Endometrium (tissue), 2 donors: Measurements from ENCODE around the gene BDKRB2.
"Not testable (repeated sequence)": the region's sequence is repeated elsewhere in the genome, so short reads cannot be mapped to it uniquely, and the experiment has no call there.

Source experiments
- FAIRE-seq: peaks from 2 replicates; lab custom pipeline; 2012; peaks lifted over from hg19 to GRCh38; lab: Jason Lieb, UNC
- donor health status: control.
- donor health status: control.

The BDKRB2 gene

DNA sequence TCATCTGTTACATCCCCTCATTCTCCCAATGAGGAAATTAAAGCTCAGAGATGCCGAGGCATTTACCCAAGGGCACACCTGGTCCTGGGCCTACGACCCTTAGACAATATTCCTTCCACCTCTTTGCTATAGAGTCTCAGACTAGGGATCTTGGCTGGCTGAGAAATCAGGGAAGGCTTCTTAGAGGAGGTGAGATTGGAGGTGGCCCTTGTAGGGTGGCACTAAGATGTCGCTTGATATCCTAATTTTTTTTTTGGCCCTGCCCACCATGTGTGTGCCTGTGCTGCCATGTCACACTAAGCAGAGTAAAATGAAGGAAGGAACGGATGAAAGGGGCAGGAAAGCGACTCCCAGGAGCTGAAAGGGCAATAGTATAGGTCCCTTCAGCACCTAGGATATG lies 20.6 kb downstream of the BDKRB2 start:
- no peak for FAIRE-seq

GRCh38 chr14:96225745-96226151 lies 21.1 kb downstream of the BDKRB2 start:
- FAIRE-seq = no peak

DNA sequence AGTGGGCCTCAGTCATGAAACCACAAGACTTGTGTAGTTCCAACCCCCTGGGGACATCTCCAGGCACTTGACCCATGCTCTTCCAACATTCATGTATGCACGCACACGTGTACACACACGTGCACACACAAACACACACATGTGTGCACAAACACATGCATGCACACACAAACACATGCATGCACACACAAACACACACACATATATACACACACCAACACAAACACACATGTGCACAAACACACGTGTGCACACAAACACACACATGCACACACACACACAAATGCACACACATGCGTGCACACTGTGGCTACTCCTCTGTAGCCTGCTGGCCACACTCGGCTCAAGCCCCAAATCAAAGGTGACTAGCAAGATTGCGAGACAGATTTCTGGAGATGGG lies 22.8 kb downstream of the BDKRB2 start:
- no peak for FAIRE-seq

DNA sequence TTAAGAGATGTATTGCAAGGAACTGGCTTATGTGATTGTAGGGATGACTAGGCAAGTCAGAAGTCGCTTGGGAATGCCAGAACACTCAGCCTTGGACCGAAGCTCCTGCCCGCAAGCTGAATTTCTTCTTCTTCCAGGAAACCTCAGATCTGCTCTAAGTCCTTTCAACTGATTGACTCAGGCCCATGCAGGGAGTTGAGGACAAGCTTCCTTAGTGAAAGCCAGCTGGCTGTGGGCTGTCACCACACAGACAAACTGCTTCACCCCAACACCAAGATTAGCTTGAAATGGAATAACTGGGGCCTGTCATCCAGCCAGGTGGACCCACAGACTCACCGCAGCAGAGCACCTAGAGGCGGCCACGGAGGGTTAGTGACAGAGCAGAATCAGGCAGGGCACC lies 24.7 kb downstream of the BDKRB2 start:
- FAIRE-seq = no peak

DNA sequence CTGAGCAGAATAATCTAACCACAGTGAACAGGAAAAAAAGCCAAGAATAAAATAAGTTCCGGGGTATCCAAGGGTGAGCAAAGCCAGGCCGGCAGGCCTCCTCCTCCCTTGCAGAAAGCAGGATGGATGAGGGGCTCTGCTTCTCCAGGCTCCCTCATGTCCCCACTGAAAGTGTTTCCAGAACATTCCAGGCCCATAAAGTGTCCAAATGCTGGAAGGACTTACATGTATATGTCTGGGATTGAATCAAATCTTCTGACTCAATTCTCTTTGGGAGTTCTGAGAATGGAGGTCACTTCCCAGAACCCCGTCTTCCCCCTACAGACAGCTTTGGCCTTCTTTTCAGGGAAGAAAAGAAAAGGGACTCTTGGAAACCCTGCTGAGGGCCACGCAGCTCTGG lies 26.4 kb downstream of the BDKRB2 start:
- FAIRE-seq = no peak

DNA sequence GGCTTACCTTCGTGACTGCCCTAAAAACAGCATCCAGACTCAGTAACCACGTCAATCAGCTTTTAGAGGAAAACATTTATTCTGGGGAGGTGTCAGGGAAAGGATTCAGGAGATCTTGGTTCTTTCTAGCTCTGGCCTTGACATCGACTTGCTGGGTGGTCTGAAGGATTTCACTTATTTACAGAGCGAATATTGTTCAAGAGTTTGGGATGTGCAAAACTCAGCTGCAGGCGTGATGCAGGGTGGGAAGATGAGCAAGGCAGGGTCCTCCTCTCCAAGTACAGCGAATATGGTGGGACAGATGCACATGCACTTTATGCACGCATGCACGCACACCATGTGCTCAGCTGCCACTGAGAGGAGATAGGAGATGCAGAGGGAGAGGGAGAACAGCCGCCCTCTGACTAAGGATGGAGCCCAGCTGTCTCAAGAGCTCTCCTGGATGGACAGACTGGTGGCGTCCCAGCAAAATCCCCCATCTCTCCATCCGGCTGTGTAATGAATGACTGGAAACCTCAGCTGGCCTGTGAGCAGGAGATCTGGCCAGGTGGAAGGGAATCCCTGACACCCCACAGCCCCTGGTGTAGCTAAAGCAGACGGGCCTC lies 27.0 kb downstream of the BDKRB2 start:
- FAIRE-seq = no peak

- no peak for FAIRE-seq
Measured at GRCh38 chr14:96232506-96232905, 27.9 kb downstream of the BDKRB2 start.

DNA sequence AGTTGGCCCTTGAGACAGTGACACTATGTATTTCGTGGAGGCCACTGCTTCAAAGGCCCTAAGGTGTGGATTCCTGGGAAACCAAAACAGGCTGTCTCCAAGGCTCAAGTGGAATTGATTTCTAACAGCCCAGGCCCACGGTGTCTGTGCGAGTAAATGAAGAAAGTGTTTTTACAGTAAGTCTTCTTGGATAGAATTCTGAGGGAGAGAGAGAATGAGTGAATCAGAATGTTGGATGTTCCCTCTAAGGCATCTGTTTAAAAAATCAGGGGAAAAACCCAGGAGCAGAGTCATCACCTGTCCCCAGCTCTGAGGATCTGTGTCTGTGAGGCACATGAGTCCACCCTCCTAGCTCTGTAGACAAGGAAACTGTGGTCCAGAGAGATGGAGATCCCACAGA lies 29.0 kb downstream of the BDKRB2 start:
- no peak for FAIRE-seq

DNA sequence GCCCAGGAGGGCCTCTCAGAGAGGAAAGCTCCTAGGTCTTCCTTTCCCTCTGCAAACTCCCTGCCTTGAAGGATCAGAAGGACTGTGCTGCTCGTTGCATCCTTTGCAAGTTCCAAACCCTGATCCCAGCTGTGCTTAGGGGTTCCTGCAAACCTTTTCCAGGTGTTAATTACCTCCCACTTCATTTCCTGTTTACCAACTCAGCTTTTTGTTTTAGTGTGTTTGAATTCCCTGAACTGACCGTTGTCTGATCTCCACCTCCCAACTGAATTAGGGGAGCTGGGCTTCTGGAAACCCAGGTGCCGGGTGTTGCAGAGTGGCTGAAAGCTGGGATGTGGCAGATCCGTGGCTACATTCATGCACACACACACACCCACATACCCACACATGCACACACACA lies 30.8 kb downstream of the BDKRB2 start:
- FAIRE-seq = no peak

DNA sequence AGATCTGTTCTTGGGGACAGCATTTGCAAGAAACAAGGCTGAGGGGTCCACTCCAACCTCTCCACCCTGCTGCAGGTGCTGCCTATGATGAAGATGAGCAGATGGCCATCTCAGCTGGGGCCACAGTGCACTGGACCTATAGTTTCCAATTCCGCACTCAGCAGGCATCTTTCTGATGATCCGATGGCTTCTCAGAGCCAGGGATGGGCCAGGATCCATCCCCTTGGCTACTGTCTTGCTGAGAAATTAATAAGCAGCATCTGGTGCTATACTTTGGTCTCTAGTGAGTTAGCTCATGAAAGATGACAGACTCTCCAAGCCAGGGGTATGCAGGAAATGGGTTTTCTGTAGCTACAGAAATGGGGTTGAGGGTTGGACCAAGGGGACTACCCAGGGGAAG lies 33.0 kb downstream of the BDKRB2 start:
- no peak for FAIRE-seq

DNA sequence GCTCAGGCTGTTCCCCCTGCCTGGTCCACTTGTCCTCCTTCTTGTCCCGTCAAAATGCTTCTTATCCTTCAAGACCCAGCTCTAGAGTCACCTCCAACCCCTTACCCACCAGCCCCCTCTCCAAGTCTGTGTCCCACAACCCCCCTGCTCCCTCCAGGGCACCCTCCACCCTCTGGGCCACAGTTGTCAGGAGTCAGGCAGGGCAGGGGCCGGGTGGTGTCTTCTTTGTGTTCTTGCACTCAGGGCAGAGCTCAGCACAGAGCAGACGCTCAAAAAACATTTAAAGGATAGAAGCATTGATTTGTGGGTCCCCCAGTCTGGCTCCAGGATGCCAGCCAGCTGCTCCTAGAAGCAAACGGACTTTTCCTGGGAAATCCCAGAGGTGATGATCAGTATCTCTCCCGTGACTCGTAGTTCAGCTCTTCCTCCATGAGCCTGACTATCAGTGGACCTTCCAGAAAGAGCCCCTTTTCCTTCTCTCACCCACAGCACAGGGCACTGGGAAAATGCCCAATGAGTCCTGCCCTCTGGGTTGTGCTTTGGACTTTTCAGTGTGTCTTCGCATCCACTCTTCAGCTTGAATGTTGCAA lies 34.1 kb downstream of the BDKRB2 start:
- no peak for FAIRE-seq

- FAIRE-seq = no peak
Measured at GRCh38 chr14:96239711-96240141, 35.1 kb downstream of the BDKRB2 start.

DNA sequence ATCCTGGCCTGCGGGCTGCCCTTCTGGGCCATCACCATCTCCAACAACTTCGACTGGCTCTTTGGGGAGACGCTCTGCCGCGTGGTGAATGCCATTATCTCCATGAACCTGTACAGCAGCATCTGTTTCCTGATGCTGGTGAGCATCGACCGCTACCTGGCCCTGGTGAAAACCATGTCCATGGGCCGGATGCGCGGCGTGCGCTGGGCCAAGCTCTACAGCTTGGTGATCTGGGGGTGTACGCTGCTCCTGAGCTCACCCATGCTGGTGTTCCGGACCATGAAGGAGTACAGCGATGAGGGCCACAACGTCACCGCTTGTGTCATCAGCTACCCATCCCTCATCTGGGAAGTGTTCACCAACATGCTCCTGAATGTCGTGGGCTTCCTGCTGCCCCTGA lies 36.0 kb downstream of the BDKRB2 start:
- no peak for FAIRE-seq

DNA sequence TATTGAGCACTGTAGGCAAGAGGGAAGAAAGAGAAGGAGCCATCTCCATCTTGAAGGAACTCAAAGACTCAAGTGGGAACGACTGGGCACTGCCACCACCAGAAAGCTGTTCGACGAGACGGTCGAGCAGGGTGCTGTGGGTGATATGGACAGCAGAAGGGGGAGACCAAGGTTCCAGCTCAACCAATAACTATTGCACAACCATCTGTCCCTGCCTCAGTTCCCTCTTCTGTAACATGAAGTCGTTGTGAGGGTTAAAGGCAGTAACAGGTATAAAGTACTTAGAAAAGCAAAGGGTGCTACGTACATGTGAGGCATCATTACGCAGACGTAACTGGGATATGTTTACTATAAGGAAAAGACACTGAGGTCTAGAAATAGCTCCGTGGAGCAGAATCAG lies 37.5 kb downstream of the BDKRB2 start:
- no peak for FAIRE-seq

DNA sequence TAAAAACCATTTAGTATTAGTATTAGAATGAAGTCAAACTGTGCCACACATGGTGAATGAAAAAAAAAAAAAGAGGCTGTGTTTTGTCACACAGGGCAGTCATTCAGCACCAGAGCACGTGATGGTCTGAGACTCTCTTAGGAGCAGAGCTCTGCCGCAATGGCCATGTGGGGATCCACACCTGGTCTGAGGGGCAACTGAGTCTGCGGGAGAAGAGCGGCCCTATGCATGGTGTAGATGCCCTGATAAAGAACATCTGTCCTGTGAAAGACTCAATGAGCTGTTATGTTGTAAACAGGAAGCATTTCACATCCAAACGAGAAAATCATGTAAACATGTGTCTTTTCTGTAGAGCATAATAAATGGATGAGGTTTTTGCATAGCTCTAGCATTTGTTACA lies 39.1 kb downstream of the BDKRB2 start:
- FAIRE-seq = no peak

- FAIRE-seq = not testable (repeated sequence)
Measured at GRCh38 chr14:96245074-96245473, 40.4 kb downstream of the BDKRB2 start.

GRCh38 chr14:96245710-96246538 lies 41.3 kb downstream of the BDKRB2 start:
- FAIRE-seq = no peak

- peak; percentile 45 for FAIRE-seq
Measured at GRCh38 chr14:96246539-96246847, 41.9 kb downstream of the BDKRB2 start.

DNA sequence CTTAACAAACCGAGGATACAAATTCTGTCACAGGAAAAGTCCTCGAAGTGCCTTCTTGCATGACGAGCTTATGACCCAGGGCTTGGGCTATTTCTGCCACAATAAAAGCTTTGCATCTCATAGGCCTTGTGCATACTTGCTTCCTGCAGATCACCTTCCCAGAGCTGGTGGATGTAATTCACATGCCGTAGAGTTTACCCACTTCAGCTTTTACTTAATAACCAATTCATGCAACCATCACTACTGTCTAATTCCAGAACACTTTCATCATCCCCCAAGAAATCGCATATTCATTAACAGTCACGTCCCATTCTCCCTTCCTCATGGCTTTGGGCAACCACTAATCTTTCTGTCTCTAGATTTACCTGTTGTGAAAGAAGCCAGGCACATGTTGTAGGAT lies 42.4 kb downstream of the BDKRB2 start:
- FAIRE-seq = no peak

GRCh38 chr14:96249029-96249428 lies 44.4 kb downstream of the BDKRB2 start:
- no peak for FAIRE-seq

GRCh38 chr14:96250485-96250884 lies 45.8 kb downstream of the BDKRB2 start:
- no peak for FAIRE-seq

- no peak for FAIRE-seq
Measured at GRCh38 chr14:96251656-96252155, 47.1 kb downstream of the BDKRB2 start.

GRCh38 chr14:96252323-96252998 lies 47.8 kb downstream of the BDKRB2 start:
- no peak for FAIRE-seq
